Activated naive CD4-positive, alpha-beta T cell treated with anti-CD3 and anti-CD28 coated beads, Interleukin-2, amount 10 ng/mL, durations not matched to agents 7 days and 5 days (primary cell): ENCODE results near the gene MEF2D.

Experiments used
- CTCF ChIA-PET: fragments of 350-600 bp; sonication (Branson Sonifier 250); formaldehyde crosslinking; loops from one replicate; lab custom pipeline; 2021; ENCODE audit warnings: antibody characterized with exemption; lab: Charles Lee
- DNase-seq: peaks from one replicate; pipeline ENCODE4 v3.0.0-alpha.2; 2020
- H3K27ac Mint-ChIP-seq: one replicate; pipeline ENCODE4 v1.8.0; 2021; ENCODE audit warnings: mild to moderate bottlenecking, moderate library complexity, mixed read lengths
- H3K27me3 Mint-ChIP-seq: one replicate; pipeline ENCODE4 v1.8.0; 2021; ENCODE audit warnings: mild to moderate bottlenecking, mixed read lengths
- H3K36me3 Mint-ChIP-seq: one replicate; pipeline ENCODE4 v1.8.0; 2021; ENCODE audit warnings: mixed read lengths
- H3K4me1 Mint-ChIP-seq: one replicate; pipeline ENCODE4 v1.8.0; 2021; ENCODE audit warnings: mixed read lengths
- H3K4me3 Mint-ChIP-seq: one replicate; pipeline ENCODE4 v1.8.0; 2021; ENCODE audit warnings: mild to moderate bottlenecking, moderate library complexity, mixed read lengths
- H3K9me3 Mint-ChIP-seq: one replicate; pipeline ENCODE4 v1.8.0; 2021; ENCODE audit warnings: mixed read lengths

The MEF2D gene

DNA sequence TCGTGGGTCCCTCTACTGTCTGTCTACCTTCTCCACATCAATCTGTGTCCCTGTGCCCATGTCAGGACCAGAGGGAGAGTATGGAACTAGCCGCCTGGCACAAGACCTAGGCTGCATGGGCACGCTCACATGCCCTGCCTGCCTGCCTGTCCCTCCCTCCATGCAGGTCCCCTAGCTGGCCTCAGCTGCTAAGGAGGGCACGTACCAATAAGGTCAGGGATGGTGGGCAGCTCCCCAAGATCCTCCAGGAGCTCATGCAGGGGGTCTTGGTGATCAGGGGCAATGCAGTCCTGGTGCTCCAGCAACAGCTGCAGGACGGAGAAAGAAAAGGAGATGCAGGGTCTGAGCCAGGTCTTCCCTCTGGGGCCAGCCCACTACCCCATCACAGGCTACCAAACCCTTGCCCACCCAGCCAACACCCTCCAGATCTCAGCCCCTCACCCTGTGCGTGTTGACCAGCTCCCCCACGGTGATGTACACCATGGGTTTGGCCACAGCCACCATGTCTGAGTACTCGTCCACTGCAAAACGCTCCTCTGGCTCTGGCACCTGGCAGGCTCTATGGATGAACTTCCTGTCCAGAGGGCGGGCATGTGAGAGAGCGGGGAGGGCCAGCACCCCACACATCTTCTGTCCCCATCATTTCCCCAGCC is 33.1 kb upstream of the MEF2D start:
- no peaks in the 10 kb centered on the region for H3K9me3 Mint-ChIP-seq
- CTCF ChIA-PET = interaction anchor here (0.8 kb wide), 1 partner anchor 8 kb away, joined by 3 read pairs; no protein-coding TSS in a partner anchor
- no peak overlapping the region for H3K4me3 Mint-ChIP-seq
- peaks cover 6% of the 10 kb centered on the region for H3K4me1 Mint-ChIP-seq
- peaks cover 29% of the 10 kb centered on the region for H3K36me3 Mint-ChIP-seq
- no peaks in the 10 kb centered on the region for H3K27me3 Mint-ChIP-seq
- no peak for DNase-seq
- H3K27ac Mint-ChIP-seq = no peak overlapping the region

GRCh38 chr1:156532374-156532773 is 31.8 kb upstream of the MEF2D start:
- Mint-ChIP-seq H3K9me3 (no peaks in the 10 kb centered on the region), H3K4me3 (no peak overlapping the region), H3K27ac (no peak overlapping the region), H3K4me1 (peaks cover 17% of the 10 kb centered on the region), H3K27me3 (no peaks in the 10 kb centered on the region), H3K36me3 (peaks cover 40% of the 10 kb centered on the region)
- CTCF ChIA-PET = no interaction called here
- no peak for DNase-seq

DNA sequence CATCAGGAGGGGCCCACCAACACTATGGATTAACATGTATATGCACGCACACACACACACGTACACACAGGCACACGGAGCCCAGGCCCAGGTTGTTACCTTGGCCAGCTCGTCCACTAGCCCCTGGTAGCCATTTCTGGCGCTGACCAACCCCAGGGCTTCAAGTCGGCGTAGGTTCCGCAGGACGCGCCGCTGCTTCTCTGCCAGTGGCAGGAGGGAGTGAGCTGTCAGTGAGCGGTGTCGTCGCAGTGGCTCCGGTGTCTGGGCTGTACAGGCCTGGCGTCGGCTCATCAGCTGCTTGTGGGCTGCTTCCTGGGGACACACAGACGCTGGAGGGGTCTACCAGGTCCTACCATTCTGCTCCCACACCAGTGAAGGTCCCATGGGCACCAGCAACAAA is 29.4 kb upstream of the MEF2D start:
- H3K36me3 Mint-ChIP-seq = peaks cover 48% of the 10 kb centered on the region
- no peak overlapping the region for H3K4me3 Mint-ChIP-seq
- H3K27ac Mint-ChIP-seq = no peak overlapping the region
- peaks cover 34% of the 10 kb centered on the region for H3K4me1 Mint-ChIP-seq
- no peaks in the 10 kb centered on the region for H3K9me3 Mint-ChIP-seq
- no peak for DNase-seq
- CTCF ChIA-PET = no interaction called here
- no peaks in the 10 kb centered on the region for H3K27me3 Mint-ChIP-seq

- no peak overlapping the region for H3K27ac Mint-ChIP-seq
- DNase-seq = no peak
- H3K9me3 Mint-ChIP-seq = no peaks in the 10 kb centered on the region
- peaks cover 45% of the 10 kb centered on the region for H3K4me1 Mint-ChIP-seq
- CTCF ChIA-PET = interaction anchor here (0.6 to 1.6 kb wide), 4 partner anchors 12 to 48 kb away, joined by 3 to 4 read pairs (median 4); partner anchors contain the start of gene MEF2D
- H3K4me3 Mint-ChIP-seq = no peak overlapping the region
- H3K27me3 Mint-ChIP-seq = no peaks in the 10 kb centered on the region
- peaks cover 47% of the 10 kb centered on the region for H3K36me3 Mint-ChIP-seq
These were observed 28.4 kb upstream of the MEF2D start for GRCh38 chr1:156528875-156529425.

GRCh38 chr1:156528231-156528630 is 27.7 kb upstream of the MEF2D start:
- no peaks in the 10 kb centered on the region for H3K27me3 Mint-ChIP-seq
- no peaks in the 10 kb centered on the region for H3K9me3 Mint-ChIP-seq
- H3K4me1 Mint-ChIP-seq = peaks cover 47% of the 10 kb centered on the region
- CTCF ChIA-PET = interaction anchor here (0.5 to 1.6 kb wide), 8 partner anchors 27 to 928 kb away, joined by 3 to 4 read pairs (median 4); partner anchors contain the start of gene MEF2D
- H3K4me3 Mint-ChIP-seq = no peak overlapping the region
- DNase-seq = peak; percentile 35
- H3K36me3 Mint-ChIP-seq = peaks cover 47% of the 10 kb centered on the region
- peak overlapping the region; percentile 43 for H3K27ac Mint-ChIP-seq

- no peak for DNase-seq
- Mint-ChIP-seq H3K4me3 (no peak overlapping the region), H3K27me3 (no peaks in the 10 kb centered on the region), H3K36me3 (peaks cover 45% of the 10 kb centered on the region), H3K9me3 (no peaks in the 10 kb centered on the region), H3K4me1 (peaks cover 47% of the 10 kb centered on the region), H3K27ac (no peak overlapping the region)
- CTCF ChIA-PET = interaction anchor here (0.6 to 1.6 kb wide), 6 partner anchors 27 to 102 kb away, joined by 3 to 4 read pairs (median 4); partner anchors contain the start of gene MEF2D
These were observed 27.0 kb upstream of the MEF2D start for GRCh38 chr1:156527584-156527983.

DNA sequence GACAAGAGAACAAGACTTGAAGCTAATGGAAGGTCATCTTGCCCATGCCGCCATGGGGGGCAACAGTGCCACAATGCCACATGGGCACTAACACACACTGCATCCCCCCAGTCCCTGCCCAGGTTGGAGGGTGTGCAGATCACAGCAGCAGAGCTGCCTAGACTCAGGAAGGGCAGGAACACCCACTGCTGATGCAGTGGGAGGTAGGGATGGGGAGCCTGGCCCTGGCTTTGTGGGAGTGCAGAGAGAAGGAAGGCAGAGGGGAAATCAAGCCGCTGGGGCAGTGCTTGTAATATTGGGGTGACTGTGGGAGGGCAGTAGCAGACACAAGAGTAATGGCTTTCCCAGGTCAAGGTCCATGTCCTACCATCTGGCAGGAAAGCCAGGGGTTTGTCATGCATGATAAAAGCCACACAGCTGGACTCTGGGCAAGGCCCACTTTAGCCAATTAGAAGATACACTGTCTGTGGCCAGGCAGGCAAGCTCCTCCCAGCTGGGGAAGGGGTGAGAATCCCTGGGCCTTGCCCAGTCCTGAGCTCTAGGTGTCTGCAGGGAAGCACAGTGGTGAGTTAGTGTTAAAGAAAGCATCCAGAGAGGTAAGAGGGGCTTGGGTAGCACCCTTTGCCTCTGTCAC is 25.4 kb upstream of the MEF2D start:
- Mint-ChIP-seq H3K36me3 (peaks cover 39% of the 10 kb centered on the region), H3K27ac (no peak overlapping the region), H3K27me3 (peaks cover 3% of the 10 kb centered on the region), H3K9me3 (no peaks in the 10 kb centered on the region), H3K4me1 (peaks cover 47% of the 10 kb centered on the region), H3K4me3 (no peak overlapping the region)
- CTCF ChIA-PET = interaction anchor here (0.6 to 3.1 kb wide), 9 partner anchors 9 to 140 kb away, joined by 3 to 21 read pairs (median 3); partner anchors contain the start of gene MEF2D
- DNase-seq = no peak

DNA sequence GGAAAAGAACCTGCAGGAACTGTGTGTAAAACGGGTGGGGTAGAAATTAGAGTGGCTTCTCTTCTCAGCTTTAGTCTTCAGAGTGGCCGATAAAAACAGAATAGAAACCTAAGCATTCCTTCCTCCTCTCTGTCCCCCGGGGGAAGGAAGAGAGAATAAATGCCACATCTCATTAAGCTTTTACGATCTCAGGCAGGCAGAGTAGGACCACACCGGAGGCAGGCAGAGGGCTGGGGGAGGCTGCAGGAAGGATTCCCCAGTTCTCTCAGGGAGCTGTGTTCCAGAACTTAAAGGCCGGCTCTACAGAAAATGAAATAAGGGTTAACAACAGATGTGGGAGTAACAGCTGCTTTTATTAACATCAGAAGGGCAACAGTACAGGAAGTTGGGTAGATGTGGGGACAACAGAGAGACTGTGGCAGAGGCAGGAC is 24.5 kb upstream of the MEF2D start:
- Mint-ChIP-seq H3K27ac (peak overlapping the region; percentile 56), H3K9me3 (no peaks in the 10 kb centered on the region), H3K4me1 (peaks cover 47% of the 10 kb centered on the region), H3K27me3 (peaks cover 6% of the 10 kb centered on the region), H3K4me3 (no peak overlapping the region), H3K36me3 (peaks cover 34% of the 10 kb centered on the region)
- DNase-seq = no peak
- CTCF ChIA-PET = interaction anchor here (0.8 to 3.1 kb wide), 9 partner anchors 8 to 68 kb away, joined by 3 to 21 read pairs (median 3); partner anchors contain the start of gene MEF2D

DNA sequence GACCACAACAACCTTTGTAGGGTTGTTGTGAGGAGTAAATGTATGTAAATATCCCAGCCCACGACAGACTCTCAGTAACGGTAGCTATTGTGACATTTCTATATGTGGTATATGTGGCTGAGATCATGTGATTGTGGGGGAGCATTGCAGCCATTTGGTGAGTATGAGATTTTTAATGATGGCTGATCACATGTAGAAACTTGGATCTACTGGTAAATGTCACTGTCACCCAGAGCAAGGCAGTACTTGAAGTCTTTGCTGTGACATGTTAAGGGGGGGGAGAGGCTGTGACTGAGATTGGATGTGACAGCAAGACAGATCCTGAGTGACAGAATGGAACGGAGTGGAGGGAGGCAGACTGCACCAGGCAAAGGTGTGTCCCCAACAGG is 23.9 kb upstream of the MEF2D start:
- Mint-ChIP-seq H3K4me1 (peaks cover 47% of the 10 kb centered on the region), H3K27ac (peak overlapping the region; percentile 16), H3K4me3 (no peak overlapping the region), H3K36me3 (peaks cover 34% of the 10 kb centered on the region), H3K27me3 (peaks cover 7% of the 10 kb centered on the region), H3K9me3 (no peaks in the 10 kb centered on the region)
- CTCF ChIA-PET = interaction anchor here (0.6 to 3.1 kb wide), 8 partner anchors 13 to 79 kb away, joined by 3 to 21 read pairs (median 3); partner anchors contain the start of gene MEF2D
- no peak for DNase-seq

DNA sequence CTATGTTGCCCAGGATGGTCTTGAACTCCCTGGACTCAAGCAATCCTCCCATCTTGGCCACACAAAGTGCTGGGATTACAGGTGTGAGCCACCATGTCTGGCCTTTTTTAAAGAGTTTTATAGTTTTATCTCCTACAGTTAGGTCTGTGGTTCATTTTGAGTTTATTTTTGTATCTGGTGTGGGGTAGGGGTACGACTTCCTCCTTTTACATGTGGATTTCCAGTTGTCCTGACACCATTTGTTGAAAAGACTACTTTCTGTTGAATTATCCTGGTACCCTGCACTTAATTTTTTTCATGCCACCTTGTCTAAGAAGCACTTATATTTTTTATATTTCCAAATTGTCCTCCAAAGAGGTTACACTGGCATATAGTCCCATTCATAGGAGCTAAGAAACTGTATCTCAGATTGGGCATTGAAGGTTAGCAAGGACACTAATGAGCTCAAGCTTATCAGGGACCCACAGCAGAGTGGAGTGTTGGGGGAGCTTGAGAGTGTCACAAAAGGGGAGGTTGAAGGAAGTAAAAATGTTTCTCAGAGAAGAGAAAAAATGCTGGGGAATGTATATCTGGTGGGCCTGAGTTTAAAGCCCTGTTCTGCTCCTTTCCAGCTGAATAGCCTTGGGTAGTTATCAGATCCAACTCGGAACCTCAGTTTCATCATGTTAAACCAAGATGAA is 23.4 kb upstream of the MEF2D start:
- Mint-ChIP-seq H3K9me3 (no peaks in the 10 kb centered on the region), H3K4me1 (peaks cover 46% of the 10 kb centered on the region), H3K36me3 (peaks cover 30% of the 10 kb centered on the region), H3K27ac (peak overlapping the region; percentile 16), H3K4me3 (no peak overlapping the region), H3K27me3 (peaks cover 7% of the 10 kb centered on the region)
- CTCF ChIA-PET = interaction anchor here (0.6 to 3.1 kb wide), 7 partner anchors 13 to 78 kb away, joined by 3 to 21 read pairs (median 3); partner anchors contain the start of gene MEF2D
- no peak for DNase-seq

- Mint-ChIP-seq H3K36me3 (peaks cover 18% of the 10 kb centered on the region), H3K27me3 (peaks cover 7% of the 10 kb centered on the region), H3K9me3 (no peaks in the 10 kb centered on the region), H3K4me3 (no peak overlapping the region), H3K4me1 (peaks cover 31% of the 10 kb centered on the region), H3K27ac (no peak overlapping the region)
- no peak for DNase-seq
- CTCF ChIA-PET = no interaction called here
These were observed 21.9 kb upstream of the MEF2D start for GRCh38 chr1:156522443-156522970.

DNA sequence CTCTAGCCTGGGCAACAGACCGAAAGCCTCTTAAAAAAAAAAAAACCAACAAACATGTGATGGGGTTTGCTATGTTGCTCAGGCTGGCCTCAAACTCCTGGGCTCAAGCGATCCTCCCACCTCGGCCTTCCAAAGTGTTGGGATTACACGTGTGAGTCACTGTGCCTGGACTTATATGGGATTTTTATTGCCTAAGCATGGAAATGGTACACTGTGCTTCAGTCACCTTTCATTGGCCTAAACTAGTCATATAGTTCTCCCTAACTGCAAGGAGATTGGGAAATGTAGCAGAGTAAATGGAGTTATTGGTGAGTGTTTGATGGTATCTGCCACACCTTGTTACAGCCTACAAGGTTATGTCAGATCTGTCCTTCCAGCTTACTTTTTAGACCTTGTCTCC is 17.2 kb upstream of the MEF2D start:
- H3K36me3 Mint-ChIP-seq = no peaks in the 10 kb centered on the region
- H3K4me1 Mint-ChIP-seq = no peaks in the 10 kb centered on the region
- H3K4me3 Mint-ChIP-seq = no peak overlapping the region
- no peak for DNase-seq
- peaks cover 16% of the 10 kb centered on the region for H3K27me3 Mint-ChIP-seq
- H3K27ac Mint-ChIP-seq = no peak overlapping the region
- no peaks in the 10 kb centered on the region for H3K9me3 Mint-ChIP-seq
- CTCF ChIA-PET = no interaction called here

DNA sequence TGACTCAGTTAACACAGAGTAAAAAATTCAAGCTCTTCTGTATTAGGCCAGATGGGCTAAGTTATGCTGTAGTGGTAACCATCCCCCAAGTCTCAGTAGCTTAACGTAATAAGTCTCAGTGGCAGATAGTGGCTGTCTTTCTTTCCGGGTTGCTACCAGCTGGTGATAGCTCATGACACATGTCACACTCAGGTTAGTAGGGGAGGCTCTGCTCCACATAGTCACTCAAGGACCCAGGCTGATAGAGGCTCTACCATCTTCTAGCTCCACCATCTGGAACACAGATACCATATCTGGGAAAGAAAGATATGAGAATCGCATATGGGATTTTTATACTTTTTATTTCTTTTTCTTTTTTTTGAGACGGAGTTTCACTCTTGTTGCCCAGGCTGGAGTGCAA is 16.2 kb upstream of the MEF2D start:
- Mint-ChIP-seq H3K36me3 (no peaks in the 10 kb centered on the region), H3K4me3 (no peak overlapping the region), H3K27ac (no peak overlapping the region), H3K4me1 (peaks cover under 1% of the 10 kb centered on the region), H3K9me3 (no peaks in the 10 kb centered on the region), H3K27me3 (peaks cover 23% of the 10 kb centered on the region)
- CTCF ChIA-PET = interaction anchor here (0.7 to 1.2 kb wide), 2 partner anchors 9 to 12 kb away, joined by 3 to 4 read pairs; no protein-coding TSS in a partner anchor
- no peak for DNase-seq
